ENCODE results near the gene KRTAP7-1. TPM values are rescaled to one million over a fixed set of nuclear protein-coding genes. Genes with fewer than 3 reads are reported as not detected.

KRTAP7-1 gene
- total RNA-seq, 2 experiments from 2014 or later: not detected

Other genes starting within 250 kb of the KRTAP7-1 start
- not detected for gene KRTAP22-2, start 239.4 kb downstream of the KRTAP7-1 start, total RNA-seq
- gene KRTAP6-3, start 237.3 kb downstream of the KRTAP7-1 start, total RNA-seq: not detected
- not detected for gene KRTAP6-2, start 230.9 kb downstream of the KRTAP7-1 start, total RNA-seq
- not detected for gene KRTAP22-1, start 228.7 kb downstream of the KRTAP7-1 start, total RNA-seq
- not detected for gene KRTAP6-1, start 215.8 kb downstream of the KRTAP7-1 start, total RNA-seq
- gene KRTAP20-1, start 213.3 kb downstream of the KRTAP7-1 start, total RNA-seq: not detected
- gene KRTAP20-4, start 209.1 kb downstream of the KRTAP7-1 start, total RNA-seq: not detected
- not detected for gene KRTAP20-2, start 194.6 kb downstream of the KRTAP7-1 start, total RNA-seq
- gene KRTAP20-3, start 186.9 kb downstream of the KRTAP7-1 start, total RNA-seq: not detected
- gene KRTAP21-3, start 111.0 kb downstream of the KRTAP7-1 start, total RNA-seq: not detected
- not detected for gene KRTAP21-2, start 82.5 kb downstream of the KRTAP7-1 start, total RNA-seq
- not detected for gene KRTAP21-1, start 74.3 kb downstream of the KRTAP7-1 start, total RNA-seq
- gene KRTAP8-1, start 16.5 kb downstream of the KRTAP7-1 start, total RNA-seq: not detected
- not detected for gene KRTAP11-1, start 51.8 kb upstream of the KRTAP7-1 start, total RNA-seq
- gene KRTAP19-8, start 208.7 kb upstream of the KRTAP7-1 start, total RNA-seq: not detected